Pancreas (tissue), 10 donors: Measurements from ENCODE around the gene GPC5. TPM values are rescaled to one million over a fixed set of nuclear protein-coding genes. Genes with fewer than 3 reads are reported as not detected.
A peak's percentile ranks its signal among the peaks of the same experiment; 100 is the strongest.

Experiments
- ATAC-seq, 4 donors: fragments of 200-7000 bp; cut with Tn5 transposase; one replicate each; pipeline versions ENCODE4 v1.8.0 to v1.9.1; 2020; ENCODE audit warnings: mild to moderate bottlenecking in 4 of 4, moderate library complexity in 4 of 4
- DNase-seq, 6 donors: peaks; one replicate each; pipeline ENCODE4 v3.0.0-alpha.2; 2020
- FAIRE-seq: peaks from 2 replicates; lab custom pipeline; 2012; peaks lifted over from hg19 to GRCh38; lab: Jason Lieb, UNC
- H3K27ac ChIP-seq, 4 donors: fragments of 200-600 bp; sonication (generic); 1 replicate in 3 of 4; 2 replicates in 1 of 4; pipeline versions ENCODE4 v1.5.0 to v1.8.0; 2020
- H3K27me3 ChIP-seq, 4 donors: fragments of 200-600 bp; one replicate each; pipeline ENCODE4 v1.8.0; 2021
- H3K36me3 ChIP-seq, 3 donors: fragments of 200-600 bp; sonication (generic) in 1 of 3; one replicate each; pipeline versions ENCODE4 v1.5.0 to v1.8.0; 2020 to 2021
- H3K4me1 ChIP-seq, 3 donors: fragments of 200-600 bp; one replicate each; pipeline ENCODE4 v1.8.0; 2021
- H3K4me3 ChIP-seq, 4 donors: fragments of 200-600 bp; sonication (generic) in 2 of 4; one replicate each; pipeline versions ENCODE4 v1.5.0 to v1.8.0; 2020 to 2021
- H3K9me3 ChIP-seq, 4 donors: fragments of 200-600 bp; one replicate each; pipeline ENCODE4 v1.8.0; 2021
- CTCF ChIP-seq, 4 donors: fragments of 200-600 bp; sonication (generic) in 3 of 4; IDR thresholded peaks; one replicate each; pipeline versions ENCODE4 v1.5.0 to v1.8.0; 2021; ENCODE audit warnings: antibody characterized with exemption in 4 of 4
- WGBS, 2 donors: extraction: QIAGEN DNeasy Blood & Tissue Kit; methylation state at CpG; one replicate each; pipeline ENCODE4 v1.1.7; 2013; 5-methylcytosine and 5-hydroxymethylcytosine counted together
- intact Hi-C, 3 donors: fragments of 100-400 bp; cut with DNase I; formaldehyde crosslinking; loops; one replicate each; pipeline versions ENCODE4 v1.11.1 to v1.14.2; 2022
- polyA plus RNA-seq, 2 donors: library from polyadenylated mRNA; stranded (reverse); fragments of 200-250 nt; gene quantifications; one replicate each; pipeline ENCODE4 v1.2.3, GENCODE V29; 2013
- total RNA-seq, 6 donors: library from RNA; stranded (reverse); fragmentation: NEBNext Ultra II Directional in 4 of 6; extraction: Animal tissue kit (Norgen Biotek cat#: 25700) in 4 of 6; gene quantifications; one replicate each; pipeline versions ENCODE4 v1.2.1 to v1.2.4, GENCODE V29; 2021 to 2023
- donor health status: healthy with polysubstance abuse.
- donor health status: DM: no; HTN: no; CAD: no; lungs with moderate emphysema.
- donor health status: DM: no; HTN: no; CAD: no.
- donor health status: control.
- donor health status: control.
- donor health status: Bipolar disorder and iron deficiency.
- donor health status: DM: yes; HTN: yes; CAD: no.
- donor health status: DM: no; HTN: no; CAD: no.
- donor health status: DM: no; HTN: no; CAD: no.
- donor health status: DM: yes; HTN: yes; CAD: no.

Gene GPC5
- total and polyA plus RNA-seq, 8 donors: 0.12 to 0.35 (median 0.35) TPM; not detected in 5

- H3K36me3 ChIP-seq: no peaks in the 10 kb centered on the region
- no peaks in the 10 kb centered on the region for H3K9me3 ChIP-seq
- 7 to 9% methylated on average over 4 of the region's 4 CpGs for WGBS, 2 donors
- peak in 3 of 4 donors; percentile 47 to 63 (median 58) for ATAC-seq
- intact Hi-C loops: no loop called here
- no peak for DNase-seq
- no peaks in the 10 kb centered on the region for H3K27me3 ChIP-seq
- no peak for FAIRE-seq
- no peaks in the 10 kb centered on the region for H3K4me1 ChIP-seq
- no peak for TF ChIP-seq CTCF (IDR thresholded peaks at IDR 0.05)
- H3K27ac ChIP-seq: no peak overlapping the region
- H3K4me3 ChIP-seq: no peak overlapping the region
Observed at GRCh38 chr13:92175330-92175729, 776.9 kb downstream of the GPC5 start.

GRCh38 chr13:92177966-92178365 is 779.5 kb downstream of the GPC5 start:
- Histone ChIP-seq H3K9me3 (no peaks in the 10 kb centered on the region), H3K27me3 (no peaks in the 10 kb centered on the region), H3K4me3 (no peak overlapping the region), H3K4me1 (no peaks in the 10 kb centered on the region), H3K36me3 (no peaks in the 10 kb centered on the region), H3K27ac (no peak overlapping the region)
- no peak for TF ChIP-seq CTCF (IDR thresholded peaks at IDR 0.05)
- 74 to 86% methylated on average over 5 of the region's 5 CpGs for WGBS, 2 donors
- ATAC-seq: no peak
- no peak for DNase-seq
- intact Hi-C loops: no loop called here
- FAIRE-seq: no peak

DNA sequence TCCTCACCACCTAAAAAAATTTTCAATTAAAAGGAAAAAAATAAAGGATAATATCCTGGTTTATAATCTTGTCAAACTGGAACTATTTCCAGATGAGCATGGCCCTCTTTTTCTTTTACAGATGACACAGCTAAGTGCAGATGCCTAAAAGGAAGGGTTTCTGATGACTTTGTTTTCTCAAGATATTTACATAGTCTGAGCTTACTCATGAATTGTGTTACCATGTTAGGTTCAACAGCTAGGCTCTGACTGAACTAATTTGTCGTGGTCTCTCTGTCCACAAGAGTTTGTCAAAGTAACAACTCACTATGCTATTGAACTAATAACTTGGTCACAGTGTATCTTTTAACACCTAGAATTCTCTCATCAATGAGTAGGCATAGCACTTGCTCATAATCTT is 780.8 kb downstream of the GPC5 start:
- Histone ChIP-seq H3K9me3 (no peaks in the 10 kb centered on the region), H3K36me3 (no peaks in the 10 kb centered on the region), H3K4me1 (no peaks in the 10 kb centered on the region), H3K27me3 (no peaks in the 10 kb centered on the region), H3K27ac (no peak overlapping the region), H3K4me3 (no peak overlapping the region)
- FAIRE-seq (no peak), DNase-seq (no peak), ATAC-seq (no peak)
- intact Hi-C loops: no loop called here
- WGBS, 2 donors: 76 to 77% methylated on average over 1 of the region's 1 CpG
- TF ChIP-seq CTCF (IDR thresholded peaks at IDR 0.05): no peak

GRCh38 chr13:92187378-92187989 is 789.1 kb downstream of the GPC5 start:
- DNase-seq: peak in 1 of 6 donors; percentile 18
- intact Hi-C loops: no loop called here

More at GRCh38 chr13:92187378-92187989, 789.1 kb downstream of the GPC5 start:
- 2% methylated on average over 1 of the region's 1 CpG for WGBS, 2 donors
- Histone ChIP-seq H3K36me3 (no peaks in the 10 kb centered on the region), H3K4me1 (no peaks in the 10 kb centered on the region), H3K9me3 (no peaks in the 10 kb centered on the region), H3K27ac (no peak overlapping the region), H3K4me3 (no peak overlapping the region), H3K27me3 (no peaks in the 10 kb centered on the region)
- ATAC-seq (peak; percentile 63 to 87 (median 78)), FAIRE-seq (peak; percentile 89)
- TF ChIP-seq CTCF (IDR thresholded peaks at IDR 0.05): peak; percentile 57 to 82 (median 63)
